Adrenal gland (tissue), 12 donors: Measurements from ENCODE around the gene TNS3. TPM values are rescaled to one million over a fixed set of nuclear protein-coding genes. Genes with fewer than 3 reads are reported as not detected.

Experiments used
- DNase-seq, 7 donors: peaks; one replicate each; pipeline ENCODE4 v3.0.0-alpha.2; 2019 to 2020
- H3K27ac ChIP-seq, 5 donors: fragments of 200-600 bp; sonication (generic) in 4 of 5; 1 replicate in 3 of 5; 2 replicates in 2 of 5; pipeline versions ENCODE4 v1.5.1 to v1.8.0; 2016 to 2020; ENCODE audit warnings: mild to moderate bottlenecking in 1 of 5
- H3K27me3 ChIP-seq: fragments of 200-600 bp; 2 replicates; pipeline ENCODE4 v1.8.0; 2021
- H3K36me3 ChIP-seq, 2 donors: fragments of 200-600 bp; replicated peaks in 1 of 2; 1 replicate in 1 of 2; 2 replicates in 1 of 2; pipeline versions ENCODE4 v1.5.1 to v1.8.0; 2018 to 2022
- H3K4me1 ChIP-seq, 2 donors: fragments of 200-600 bp; replicated peaks in 1 of 2; 1 replicate in 1 of 2; 2 replicates in 1 of 2; pipeline versions ENCODE4 v1.5.1 to v1.8.0; 2018 to 2021
- H3K4me3 ChIP-seq, 4 donors: fragments of 200-600 bp; sonication (generic) in 3 of 4; one replicate each; pipeline ENCODE4 v1.5.1; 2016 to 2018
- H3K9me3 ChIP-seq, 3 donors: fragments of 200-600 bp; sonication (generic) in 1 of 3; replicated peaks in 1 of 3; 1 replicate in 2 of 3; 2 replicates in 1 of 3; pipeline versions ENCODE4 v1.5.1 to v1.8.0; 2016 to 2021
- CTCF ChIP-seq, 6 experiments: fragments of 450-650 bp in 4 of 6; fragments of 200-600 bp in 2 of 6; sonication (generic) in 1 of 6; IDR thresholded peaks; 1 replicate in 5 of 6; 2 replicates in 1 of 6; pipeline versions ENCODE4 v1.5.1 to v1.8.0; 2016 to 2021; ENCODE audit warnings: antibody characterized with exemption in 6 of 6, mild to moderate bottlenecking in 2 of 6, moderate library complexity in 1 of 6
- POLR2A ChIP-seq, 2 donors: fragments of 450-650 bp; IDR thresholded peaks; one replicate each; pipeline ENCODE4 v1.6.1; 2017; ENCODE audit warnings: antibody characterized with exemption in 2 of 2, mild to moderate bottlenecking in 2 of 2, moderate library complexity in 1 of 2
- WGBS, 4 donors: extraction: QIAGEN DNeasy Blood & Tissue Kit in 2 of 4; methylation state at CpG; one replicate each; pipeline versions ENCODE4 v1.1.5 to v1.1.7; 2013 to 2017; 5-methylcytosine and 5-hydroxymethylcytosine counted together
- intact Hi-C, 2 donors: fragments of 100-400 bp; cut with DNase I; formaldehyde crosslinking; loops; one replicate each; pipeline versions ENCODE4 v1.14.1 to v1.15.0; 2022 to 2023
- polyA plus RNA-seq, 3 donors: library from polyadenylated mRNA; stranded (reverse); fragments of 200-250 nt in 2 of 3; fragments of 350-450 nt in 1 of 3; fragmentation: Illumina TruSeq in 1 of 3; extraction: RNeasy Lipid Tissue Mini Kit (QIAGEN cat#74804) in 1 of 3; gene quantifications; one replicate each; pipeline ENCODE4 v1.2.3, GENCODE V29; 2013 to 2014
- total RNA-seq, 9 donors: library from RNA; depleted of rRNA in 4 of 9; stranded (reverse); fragments of >200 nt in 4 of 9; fragments of 120-200 nt in 1 of 9; fragmentation: NEBNext Ultra II Directional in 1 of 9; extraction: Animal tissue kit (Norgen Biotek cat#: 25700) in 1 of 9; gene quantifications; one replicate each; pipeline versions ENCODE4 v1.1.0 to v1.2.4, GENCODE V29; 2013 to 2023
- donor health status: healthy with polysubstance abuse.
- donor health status: Bipolar disorder and iron deficiency.
- donor health status: DM: yes; HTN: yes; CAD: no.
- donor health status: DM: no; HTN: no; CAD: no.
- donor health status: DM: no; HTN: no; CAD: no.
- donor health status: DM: yes; HTN: yes; CAD: no.

TNS3 gene
- total and polyA plus RNA-seq, 12 donors: 21.0 to 188 (median 99.8) TPM

DNA sequence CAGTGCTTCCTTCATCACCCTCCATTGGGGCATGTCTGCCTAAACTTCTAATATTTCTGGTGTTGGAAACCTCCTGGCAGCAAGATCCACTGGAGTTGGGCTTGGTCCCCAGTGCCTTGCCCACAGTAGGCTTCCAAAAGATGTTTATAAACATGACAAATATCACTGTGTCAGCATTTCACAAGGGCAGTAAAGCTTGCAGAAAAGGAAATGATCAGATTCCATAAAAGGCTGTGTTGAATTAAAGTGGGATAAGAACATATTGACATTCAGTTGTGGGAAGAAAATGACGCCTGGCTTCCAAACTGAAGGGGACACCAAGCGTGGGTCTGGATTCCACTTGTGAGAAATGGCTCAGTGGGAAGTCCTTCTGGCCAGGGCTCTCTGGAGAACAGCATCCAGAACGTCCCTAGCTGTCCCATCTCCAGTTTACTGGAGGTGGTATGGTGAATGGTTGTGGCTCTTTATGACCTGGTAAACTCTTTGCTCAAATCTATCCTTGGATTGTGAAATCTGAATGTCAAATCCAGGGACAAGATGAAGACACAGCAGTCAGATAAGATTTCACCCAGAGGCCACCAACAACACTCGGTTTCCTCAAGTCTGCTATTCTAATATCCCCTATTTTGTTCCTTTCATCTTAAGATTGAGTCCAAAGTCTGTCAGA is 287.2 kb downstream of the TNS3 start:
- peaks cover 0 to 53% of the 10 kb centered on the region in 2 donors for H3K36me3 ChIP-seq
- H3K4me3 ChIP-seq: no peak overlapping the region
- TF ChIP-seq CTCF (IDR thresholded peaks at IDR 0.05): no peak
- TF ChIP-seq POLR2A (IDR thresholded peaks at IDR 0.05): no peak
- no peaks in the 10 kb centered on the region for H3K9me3 ChIP-seq
- peaks cover 27 to 51% of the 10 kb centered on the region in 2 donors for H3K4me1 ChIP-seq
- DNase-seq: no peak
- peak overlapping the region in 4 of 5 donors; percentile 54 to 78 (median 76) for H3K27ac ChIP-seq
- intact Hi-C loops: no loop called here
- H3K27me3 ChIP-seq: no peaks in the 10 kb centered on the region
- 64 to 76% (median 68%) methylated on average over 4 of the region's 4 CpGs for WGBS, 4 donors

DNA sequence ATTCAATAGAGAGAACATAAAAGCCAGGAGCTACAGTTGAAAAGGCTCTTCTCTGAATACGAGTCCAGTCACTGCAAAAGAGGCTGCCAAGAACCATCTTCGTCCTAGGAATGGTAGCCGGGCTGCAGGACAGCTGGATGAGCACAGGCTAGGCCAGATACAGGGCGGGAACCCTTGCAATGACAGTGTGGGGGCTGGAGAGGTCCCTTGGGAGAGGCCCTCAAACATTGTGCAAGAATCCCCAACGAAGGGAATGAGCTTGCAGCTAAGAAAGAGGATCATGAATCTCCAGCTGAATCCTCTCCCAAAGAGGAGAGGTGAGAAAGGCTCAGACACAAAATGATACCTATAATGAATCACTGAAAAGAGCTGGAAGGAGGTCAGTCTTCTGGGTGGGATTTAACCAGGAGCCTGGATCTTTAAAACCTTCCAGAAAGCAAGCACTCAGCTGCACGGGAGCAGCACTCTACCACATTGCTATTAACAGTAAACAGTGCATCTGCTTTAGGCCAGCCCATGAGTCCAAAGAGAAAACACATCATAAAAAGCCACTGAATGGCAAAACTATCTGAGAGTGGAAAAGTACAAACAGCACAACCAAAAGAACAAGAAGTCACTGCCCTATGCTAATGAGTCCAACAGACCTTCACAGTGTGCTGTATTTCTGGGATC is 287.9 kb downstream of the TNS3 start:
- Histone ChIP-seq H3K27me3 (no peaks in the 10 kb centered on the region), H3K36me3 (peaks cover 0 to 53% of the 10 kb centered on the region in 2 donors), H3K4me1 (peaks cover 27 to 51% of the 10 kb centered on the region in 2 donors), H3K4me3 (no peak overlapping the region), H3K27ac (peak overlapping the region in 4 of 5 donors; percentile 54 to 78 (median 76)), H3K9me3 (no peaks in the 10 kb centered on the region)
- WGBS, 4 donors: 62 to 80% (median 70%) methylated on average over 6 of the region's 6 CpGs
- TF ChIP-seq POLR2A (IDR thresholded peaks at IDR 0.05): peak in 1 of 2 donors; percentile 14
- TF ChIP-seq CTCF (IDR thresholded peaks at IDR 0.05): no peak
- intact Hi-C loops: no loop called here
- peak in 6 of 7 donors; percentile 23 to 71 (median 36) for DNase-seq

- intact Hi-C loops: no loop called here
- no peak for TF ChIP-seq POLR2A (IDR thresholded peaks at IDR 0.05)
- TF ChIP-seq CTCF (IDR thresholded peaks at IDR 0.05): no peak
- no peaks in the 10 kb centered on the region for H3K27me3 ChIP-seq
- WGBS, 4 donors: 27 to 62% (median 44%) methylated on average over 3 to 4 of the region's 4 CpGs
- H3K4me1 ChIP-seq: peaks cover 27 to 51% of the 10 kb centered on the region in 2 donors
- H3K27ac ChIP-seq: peak overlapping the region in 3 of 5 donors; percentile 74 to 78 (median 77)
- no peaks in the 10 kb centered on the region for H3K9me3 ChIP-seq
- no peak for DNase-seq
- H3K36me3 ChIP-seq: peaks cover 0 to 59% of the 10 kb centered on the region in 2 donors
- no peak overlapping the region for H3K4me3 ChIP-seq
Measured at GRCh38 chr7:47292832-47293309, 289.0 kb downstream of the TNS3 start.

DNA sequence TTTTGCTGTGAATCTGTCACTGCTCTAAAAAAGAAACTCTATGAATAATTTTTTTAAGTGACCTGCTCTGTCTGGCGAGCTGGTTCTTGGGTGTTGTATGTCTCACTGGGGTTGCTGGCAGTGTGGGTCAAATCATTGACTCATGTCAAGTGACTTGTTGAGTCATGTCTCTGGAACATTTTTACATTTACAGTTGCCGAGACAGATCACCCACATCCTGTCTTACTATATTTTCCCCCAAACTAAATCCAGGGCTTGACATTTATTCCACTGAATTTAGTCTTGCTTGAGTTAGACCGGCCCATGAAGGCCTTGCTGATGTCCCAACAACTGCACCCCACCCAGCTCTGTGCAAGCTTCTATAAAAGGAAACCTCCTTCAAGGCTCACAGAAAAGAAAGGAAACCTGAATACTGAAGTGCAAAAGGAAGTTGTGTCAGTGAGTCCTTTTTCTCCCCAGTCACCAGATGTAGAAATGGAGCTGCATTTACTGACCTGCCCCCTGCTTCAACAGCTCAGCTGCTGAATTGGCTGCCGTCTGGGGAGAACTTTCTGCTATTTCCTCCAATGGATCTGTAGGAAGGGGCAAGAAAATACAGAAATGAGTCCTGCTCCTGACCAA is 290.3 kb downstream of the TNS3 start:
- intact Hi-C loops: no loop called here
- Histone ChIP-seq H3K27me3 (no peaks in the 10 kb centered on the region), H3K4me1 (peaks cover 27 to 51% of the 10 kb centered on the region in 2 donors), H3K36me3 (peaks cover 0 to 57% of the 10 kb centered on the region in 2 donors), H3K4me3 (no peak overlapping the region), H3K9me3 (no peaks in the 10 kb centered on the region), H3K27ac (peak overlapping the region in 3 of 5 donors; percentile 63 to 78 (median 77))
- 33 to 37% (median 33%) methylated on average over 4 of the region's 4 CpGs for WGBS, 4 donors
- TF ChIP-seq CTCF (IDR thresholded peaks at IDR 0.05) (no peak), POLR2A (IDR thresholded peaks at IDR 0.05) (no peak)
- peak in 6 of 7 donors; percentile 63 to 80 (median 74) for DNase-seq
